Fibroblast of pulmonary artery (primary cell): ENCODE measurements around the gene TNS3.

Experiments
- DNase-seq: peaks from one replicate; pipeline ENCODE4 v3.0.0-alpha.2; 2010; ENCODE audit warnings: low read depth
- H3K4me3 ChIP-seq: replicated peaks from 2 replicates; pipeline ENCODE4 v1.5.1; 2011; ENCODE audit warnings: low read depth, mild to moderate bottlenecking, control low read depth, low read length, moderate library complexity
- TF ChIP-seq, protein P1 (sequence below): IDR thresholded peaks from 2 replicates; pipeline ENCODE4 v1.5.1; 2011; ENCODE audit warnings: mild to moderate bottlenecking, control low read depth, low read length, inconsistent platforms; ENCODE audit errors: missing control alignments

Gene TNS3

DNA sequence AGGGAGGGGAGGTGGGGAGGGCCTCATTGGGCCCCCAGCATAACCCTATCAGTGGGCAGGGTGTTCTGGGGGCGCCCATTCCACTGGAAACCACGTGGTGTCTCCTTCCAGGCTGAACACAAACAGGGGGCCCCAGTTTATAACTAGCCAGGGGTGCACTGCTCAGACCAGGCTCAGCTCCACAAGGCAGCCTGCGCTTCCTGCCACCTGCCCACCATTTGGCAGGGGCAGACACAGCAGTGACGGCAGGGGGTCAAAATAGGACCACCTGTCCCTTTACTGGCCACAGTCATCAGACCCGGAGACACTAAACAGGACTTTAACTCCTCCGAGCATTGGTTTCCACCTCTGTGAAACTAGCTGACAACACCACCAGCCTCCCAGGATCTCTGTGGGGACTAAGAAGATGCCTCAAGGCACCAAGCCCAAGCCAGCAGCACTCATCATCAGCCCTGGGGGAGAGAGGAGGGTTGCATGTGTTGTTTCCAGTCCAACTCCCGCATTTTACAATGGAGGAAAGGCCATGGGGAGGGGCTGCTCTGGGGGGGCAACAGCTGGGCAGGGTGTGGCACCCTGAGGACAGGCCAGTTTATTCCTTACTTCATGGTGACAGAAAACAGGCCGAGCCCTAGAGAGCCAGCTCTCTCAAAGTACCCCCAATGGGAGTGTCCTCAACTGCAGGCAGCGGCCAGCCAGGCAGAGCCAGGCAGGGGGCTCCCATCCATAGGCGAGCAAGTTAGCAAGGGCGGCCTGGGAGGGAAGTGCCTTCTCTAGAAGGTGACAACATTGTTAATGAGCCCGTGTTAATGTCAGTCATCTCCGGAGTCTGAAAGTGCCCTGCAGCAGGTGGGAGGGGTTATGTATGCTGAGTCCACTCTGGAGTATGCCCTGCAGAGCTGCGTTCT, 127.6 kb downstream of the TNS3 start:
- no peak overlapping the region for H3K4me3 ChIP-seq
- TF ChIP-seq, protein P1, sequence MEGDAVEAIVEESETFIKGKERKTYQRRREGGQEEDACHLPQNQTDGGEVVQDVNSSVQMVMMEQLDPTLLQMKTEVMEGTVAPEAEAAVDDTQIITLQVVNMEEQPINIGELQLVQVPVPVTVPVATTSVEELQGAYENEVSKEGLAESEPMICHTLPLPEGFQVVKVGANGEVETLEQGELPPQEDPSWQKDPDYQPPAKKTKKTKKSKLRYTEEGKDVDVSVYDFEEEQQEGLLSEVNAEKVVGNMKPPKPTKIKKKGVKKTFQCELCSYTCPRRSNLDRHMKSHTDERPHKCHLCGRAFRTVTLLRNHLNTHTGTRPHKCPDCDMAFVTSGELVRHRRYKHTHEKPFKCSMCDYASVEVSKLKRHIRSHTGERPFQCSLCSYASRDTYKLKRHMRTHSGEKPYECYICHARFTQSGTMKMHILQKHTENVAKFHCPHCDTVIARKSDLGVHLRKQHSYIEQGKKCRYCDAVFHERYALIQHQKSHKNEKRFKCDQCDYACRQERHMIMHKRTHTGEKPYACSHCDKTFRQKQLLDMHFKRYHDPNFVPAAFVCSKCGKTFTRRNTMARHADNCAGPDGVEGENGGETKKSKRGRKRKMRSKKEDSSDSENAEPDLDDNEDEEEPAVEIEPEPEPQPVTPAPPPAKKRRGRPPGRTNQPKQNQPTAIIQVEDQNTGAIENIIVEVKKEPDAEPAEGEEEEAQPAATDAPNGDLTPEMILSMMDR, result no peak
- DNase-seq, result no peak

DNA sequence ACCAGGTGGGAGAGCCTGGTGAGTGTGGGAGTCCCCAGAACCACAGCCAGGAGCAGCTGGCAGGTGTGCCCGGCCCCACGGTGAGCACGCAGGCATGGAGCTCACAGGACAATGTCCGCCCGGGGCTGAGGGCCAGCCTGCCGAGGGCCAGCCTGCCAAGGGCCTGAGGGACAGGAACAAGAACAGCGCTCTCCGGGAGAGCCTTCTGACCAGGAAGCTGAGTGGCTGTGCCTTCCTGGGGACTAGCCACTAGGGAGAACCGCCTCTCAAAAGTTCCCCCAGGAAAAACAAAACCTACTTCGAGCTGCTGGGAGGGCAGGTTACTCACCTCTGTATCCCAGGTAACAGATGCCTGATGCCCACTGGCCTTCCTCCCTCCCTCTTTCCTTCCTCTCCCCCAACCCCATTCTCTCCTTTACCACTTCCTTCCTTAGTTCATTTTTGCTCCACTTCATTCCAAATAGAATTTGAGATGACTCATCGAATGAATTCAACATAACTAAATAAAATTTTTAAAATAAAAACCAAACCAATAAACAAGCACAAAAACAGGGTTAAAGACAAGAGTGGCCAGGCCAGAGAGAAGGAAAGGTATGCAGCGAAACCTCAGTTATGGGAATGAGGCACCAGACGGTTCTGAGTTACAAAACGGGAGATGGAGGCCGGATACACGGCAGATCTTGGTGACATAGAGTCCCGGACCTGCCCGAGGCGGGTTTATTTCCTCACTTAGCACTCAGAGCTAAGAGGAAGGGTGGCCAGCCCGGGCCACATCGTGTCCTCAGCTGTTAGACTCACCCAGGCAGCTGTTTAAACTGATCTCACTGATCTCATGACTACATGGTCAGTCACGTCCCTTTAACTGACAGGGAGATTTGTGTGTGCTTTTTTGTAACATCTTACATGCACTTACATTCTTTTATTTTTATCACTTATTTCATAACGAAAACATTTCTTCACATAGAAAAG, 128.5 kb downstream of the TNS3 start:
- no peak overlapping the region for H3K4me3 ChIP-seq
- TF ChIP-seq, protein P1, result no peak
- peak; percentile 74 for DNase-seq

DNA sequence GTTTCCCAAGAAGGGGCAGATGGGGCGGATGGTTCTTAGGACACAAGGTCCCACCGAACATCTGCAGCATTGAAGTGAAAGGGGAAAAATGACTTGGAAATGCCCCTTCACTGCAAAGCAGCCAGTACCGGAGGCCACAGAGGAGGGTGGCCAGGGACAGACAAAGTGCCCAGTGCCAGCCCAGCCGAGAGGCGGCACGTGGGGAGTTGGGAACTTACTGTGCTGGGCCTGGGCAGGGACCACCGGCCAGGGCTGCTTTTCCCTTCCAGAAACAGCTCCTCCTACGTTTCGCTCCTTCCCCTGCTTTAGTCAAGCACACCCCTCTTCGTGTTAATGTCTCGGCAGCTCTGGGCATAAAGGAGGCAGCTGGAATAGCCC, 129.2 kb downstream of the TNS3 start:
- TF ChIP-seq, protein P1, result no peak
- DNase-seq, result no peak
- no peak overlapping the region for H3K4me3 ChIP-seq

DNA sequence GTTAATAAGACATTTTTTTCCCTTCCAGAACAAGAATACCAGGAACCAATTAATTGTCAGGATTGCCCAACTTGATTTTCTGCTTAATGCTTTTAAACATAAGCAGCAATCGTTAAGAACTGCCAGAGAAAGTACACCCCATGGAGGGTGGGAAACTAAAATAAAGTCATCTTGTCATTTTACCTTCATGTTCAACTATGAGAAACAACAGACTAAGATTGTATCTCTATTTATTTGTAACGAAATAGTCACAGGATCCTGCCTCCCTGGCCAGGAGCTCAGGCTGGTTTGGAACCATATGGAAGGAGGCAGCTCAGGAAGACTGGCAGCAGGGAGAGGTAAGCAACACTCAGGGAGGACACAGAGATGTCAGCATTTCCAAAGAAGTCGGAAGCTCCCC, 129.6 kb downstream of the TNS3 start:
- no peak for DNase-seq
- H3K4me3 ChIP-seq, result no peak overlapping the region

DNA sequence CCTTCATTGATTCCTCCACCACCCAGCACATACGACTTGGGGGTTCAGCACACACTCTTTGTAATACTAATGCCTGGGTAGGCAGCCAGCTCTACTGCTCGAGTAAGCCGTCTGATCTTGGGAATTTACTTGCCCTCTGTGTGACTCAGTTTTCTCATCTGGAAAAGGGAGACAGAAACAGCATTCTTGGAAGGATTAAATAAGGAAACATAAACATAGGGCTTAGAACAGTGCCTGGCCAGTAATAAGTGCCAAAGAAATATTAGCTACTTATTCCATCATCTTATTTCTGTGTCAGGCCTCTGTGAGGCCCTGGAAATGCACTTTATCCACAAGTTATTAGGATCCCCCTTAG, 130.1 kb downstream of the TNS3 start:
- DNase-seq, result no peak
- TF ChIP-seq, protein P1, result no peak
- no peak overlapping the region for H3K4me3 ChIP-seq

More for the DNA sequence above, 129.6 kb downstream of the TNS3 start:
- TF ChIP-seq, protein P1, result no peak

DNA sequence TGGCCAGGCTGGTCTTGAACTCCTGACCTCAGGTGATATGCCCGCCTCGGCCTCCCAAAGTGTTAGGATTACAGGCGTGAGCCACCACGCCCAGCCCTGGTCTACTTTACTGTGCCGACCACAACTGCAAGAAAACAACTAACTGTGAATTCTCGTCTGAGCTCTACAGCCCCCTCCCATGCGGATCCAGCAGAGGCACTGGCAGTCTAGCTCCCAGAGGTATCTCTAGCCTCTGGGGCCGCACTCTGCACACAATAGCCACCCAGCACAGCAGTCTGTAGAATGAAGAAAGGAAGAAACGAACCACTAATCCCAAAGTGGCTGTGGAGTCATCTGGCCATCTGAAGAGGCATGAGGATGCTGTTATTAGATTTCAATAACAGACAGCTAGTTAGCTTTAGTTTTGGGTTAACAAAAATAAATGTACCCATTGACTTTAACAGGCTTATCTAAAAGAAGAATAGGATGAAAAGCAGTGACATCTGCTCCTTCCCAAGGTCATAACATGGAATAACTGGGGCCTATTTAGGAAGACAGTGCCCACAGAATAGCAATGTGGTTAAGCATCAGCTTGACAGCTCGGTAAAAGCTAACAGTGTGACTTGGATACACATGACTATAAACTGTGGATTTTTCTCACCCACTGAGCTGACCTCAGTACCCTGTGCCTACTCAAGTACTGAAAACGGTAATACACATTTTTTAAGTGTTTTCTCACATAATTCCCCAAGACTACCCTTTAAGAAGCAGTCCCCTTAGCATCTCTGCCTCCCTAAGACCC, 131.9 kb downstream of the TNS3 start:
- DNase-seq, result no peak
- TF ChIP-seq, protein P1, result no peak
- H3K4me3 ChIP-seq, result no peak overlapping the region
